C4-2B (cell line): ENCODE measurements around the gene RPS16.

Source experiments
- ZFX ChIP-seq: fragments of 450-650 bp; IDR thresholded peaks from 2 replicates; pipeline ENCODE4 v1.6.1; 2017
- TF ChIP-seq, protein P1 (sequence below): fragments of 450-650 bp; conservative IDR thresholded peaks from 2 replicates; pipeline ENCODE4 v1.5.1; 2017; ENCODE audit warnings: mild to moderate bottlenecking

DNA sequence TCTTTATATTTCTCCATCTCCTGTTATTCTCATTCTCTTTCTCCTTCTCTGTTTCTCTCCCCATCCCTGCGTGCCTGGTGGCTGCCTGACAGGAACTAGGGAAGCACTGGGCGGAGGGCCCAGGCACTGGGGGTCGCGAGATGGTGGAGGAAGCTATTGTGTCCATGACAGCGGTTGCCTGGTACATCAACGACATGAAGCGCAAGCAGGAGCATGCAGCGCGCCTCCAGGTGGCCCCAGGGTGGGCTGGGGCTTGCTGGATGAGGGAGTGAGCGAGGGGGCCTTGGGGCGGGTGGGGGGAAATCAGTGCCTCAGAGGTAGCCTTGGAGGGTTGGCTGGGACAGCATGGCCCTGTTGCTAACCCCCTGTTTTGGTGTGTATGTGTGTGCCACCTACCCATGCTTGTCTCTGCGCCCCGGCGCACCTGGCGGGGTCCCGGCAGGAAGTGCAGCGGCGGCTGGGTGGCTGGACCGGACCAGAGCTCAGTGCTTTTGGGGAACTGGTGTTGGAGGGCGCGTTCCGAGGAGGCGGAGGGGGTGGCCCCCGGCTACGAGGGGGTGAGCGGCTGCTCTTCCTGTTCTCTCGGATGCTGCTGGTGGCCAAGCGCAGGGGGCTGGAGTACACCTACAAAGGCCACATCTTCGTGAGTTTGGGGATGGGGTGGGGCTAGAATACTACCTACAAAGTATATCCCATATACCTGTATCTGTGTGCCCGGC lies 18.1 kb downstream of the RPS16 start:
- TF ChIP-seq, protein P1, sequence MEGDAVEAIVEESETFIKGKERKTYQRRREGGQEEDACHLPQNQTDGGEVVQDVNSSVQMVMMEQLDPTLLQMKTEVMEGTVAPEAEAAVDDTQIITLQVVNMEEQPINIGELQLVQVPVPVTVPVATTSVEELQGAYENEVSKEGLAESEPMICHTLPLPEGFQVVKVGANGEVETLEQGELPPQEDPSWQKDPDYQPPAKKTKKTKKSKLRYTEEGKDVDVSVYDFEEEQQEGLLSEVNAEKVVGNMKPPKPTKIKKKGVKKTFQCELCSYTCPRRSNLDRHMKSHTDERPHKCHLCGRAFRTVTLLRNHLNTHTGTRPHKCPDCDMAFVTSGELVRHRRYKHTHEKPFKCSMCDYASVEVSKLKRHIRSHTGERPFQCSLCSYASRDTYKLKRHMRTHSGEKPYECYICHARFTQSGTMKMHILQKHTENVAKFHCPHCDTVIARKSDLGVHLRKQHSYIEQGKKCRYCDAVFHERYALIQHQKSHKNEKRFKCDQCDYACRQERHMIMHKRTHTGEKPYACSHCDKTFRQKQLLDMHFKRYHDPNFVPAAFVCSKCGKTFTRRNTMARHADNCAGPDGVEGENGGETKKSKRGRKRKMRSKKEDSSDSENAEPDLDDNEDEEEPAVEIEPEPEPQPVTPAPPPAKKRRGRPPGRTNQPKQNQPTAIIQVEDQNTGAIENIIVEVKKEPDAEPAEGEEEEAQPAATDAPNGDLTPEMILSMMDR, result no peak
- TF ChIP-seq ZFX, result no peak
